Activated B cell treated with CpG ODN at 0.5 μM for 24 hours (primary cell): ENCODE results near the gene FRY. TPM values are rescaled to one million over a fixed set of nuclear protein-coding genes. Genes with fewer than 3 reads are reported as not detected.

Experiments
- ATAC-seq: fragments of 200-7000 bp; cut with Tn5 transposase; one replicate; pipeline ENCODE4 v1.10.0; 2021; ENCODE audit warnings: low read depth, mild to moderate bottlenecking, moderate library complexity
- CTCF ChIA-PET: fragments of 350-600 bp; sonication (Branson Sonifier 250); formaldehyde crosslinking; loops from one replicate; lab custom pipeline; 2021; ENCODE audit warnings: antibody characterized with exemption; lab: Charles Lee
- POLR2A ChIA-PET: fragments of 350-600 bp; sonication (Branson Sonifier 250); formaldehyde crosslinking; loops from one replicate; lab custom pipeline; 2021; ENCODE audit warnings: antibody characterized with exemption; lab: Charles Lee
- DNase-seq: peaks from one replicate; pipeline ENCODE4 v3.0.0; 2022
- H3K27ac Mint-ChIP-seq: one replicate; pipeline ENCODE4 v1.8.0; 2020; ENCODE audit warnings: mixed read lengths
- H3K27me3 Mint-ChIP-seq: one replicate; pipeline ENCODE4 v1.8.0; 2021; ENCODE audit warnings: mixed read lengths
- H3K36me3 Mint-ChIP-seq: one replicate; pipeline ENCODE4 v1.8.0; 2021; ENCODE audit warnings: low read depth, mixed read lengths
- H3K4me1 Mint-ChIP-seq: one replicate; pipeline ENCODE4 v1.8.0; 2021; ENCODE audit warnings: mixed read lengths
- H3K4me3 Mint-ChIP-seq: one replicate; pipeline ENCODE4 v1.8.0; 2020; ENCODE audit warnings: mild to moderate bottlenecking, mixed read lengths
- H3K9me3 Mint-ChIP-seq: one replicate; pipeline ENCODE4 v1.8.0; 2020; ENCODE audit warnings: mixed read lengths
- intact Hi-C: fragments of 100-400 bp; cut with micrococcal nuclease; formaldehyde crosslinking; loops from one replicate; pipeline ENCODE4 v1.15.1; 2024
- total RNA-seq: library from RNA; stranded (reverse); gene quantifications from 2 replicates; pipeline ENCODE4 v1.2.3, GENCODE V29; 2022
- TF ChIP-seq, protein P1 (sequence below): fragments of 200-600 bp; IDR thresholded peaks from one replicate; pipeline ENCODE4 v1.8.0; 2022; ENCODE audit warnings: antibody characterized with exemption, mild to moderate bottlenecking

FRY gene
- total RNA-seq, 1 donor from 2014 or later: 4.8 TPM

- CTCF ChIA-PET: no interaction called here
- TF ChIP-seq, protein P1, sequence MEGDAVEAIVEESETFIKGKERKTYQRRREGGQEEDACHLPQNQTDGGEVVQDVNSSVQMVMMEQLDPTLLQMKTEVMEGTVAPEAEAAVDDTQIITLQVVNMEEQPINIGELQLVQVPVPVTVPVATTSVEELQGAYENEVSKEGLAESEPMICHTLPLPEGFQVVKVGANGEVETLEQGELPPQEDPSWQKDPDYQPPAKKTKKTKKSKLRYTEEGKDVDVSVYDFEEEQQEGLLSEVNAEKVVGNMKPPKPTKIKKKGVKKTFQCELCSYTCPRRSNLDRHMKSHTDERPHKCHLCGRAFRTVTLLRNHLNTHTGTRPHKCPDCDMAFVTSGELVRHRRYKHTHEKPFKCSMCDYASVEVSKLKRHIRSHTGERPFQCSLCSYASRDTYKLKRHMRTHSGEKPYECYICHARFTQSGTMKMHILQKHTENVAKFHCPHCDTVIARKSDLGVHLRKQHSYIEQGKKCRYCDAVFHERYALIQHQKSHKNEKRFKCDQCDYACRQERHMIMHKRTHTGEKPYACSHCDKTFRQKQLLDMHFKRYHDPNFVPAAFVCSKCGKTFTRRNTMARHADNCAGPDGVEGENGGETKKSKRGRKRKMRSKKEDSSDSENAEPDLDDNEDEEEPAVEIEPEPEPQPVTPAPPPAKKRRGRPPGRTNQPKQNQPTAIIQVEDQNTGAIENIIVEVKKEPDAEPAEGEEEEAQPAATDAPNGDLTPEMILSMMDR: no peak
Observed at GRCh38 chr13:32195713-32196112, 164.1 kb downstream of the FRY start.

DNA sequence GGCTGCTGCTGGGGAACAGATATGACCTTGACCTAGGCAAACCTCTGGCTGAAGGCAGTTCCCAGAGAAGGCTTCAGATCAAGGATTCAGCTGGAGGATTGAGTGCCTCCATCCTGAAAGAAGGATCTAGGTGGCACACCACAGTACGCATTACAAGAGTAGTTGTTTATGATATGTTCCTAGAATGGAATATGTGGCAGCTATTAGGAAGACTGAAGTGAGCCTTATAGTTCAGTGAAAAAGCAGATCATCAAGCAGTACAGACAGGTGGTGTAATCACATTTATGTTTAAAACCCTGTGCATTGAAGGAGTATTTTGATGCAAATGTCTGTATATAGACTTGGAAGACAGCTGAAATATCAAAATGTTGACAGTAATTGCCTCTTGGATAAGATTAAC is 167.6 kb downstream of the FRY start:
- H3K4me1 Mint-ChIP-seq: no peaks in the 10 kb centered on the region

More at GRCh38 chr13:32195713-32196112, 164.1 kb downstream of the FRY start:
- intact Hi-C loops: no loop called here
- Mint-ChIP-seq H3K36me3 (no peaks in the 10 kb centered on the region), H3K4me3 (no peak overlapping the region), H3K4me1 (no peaks in the 10 kb centered on the region), H3K27ac (no peak overlapping the region), H3K9me3 (no peaks in the 10 kb centered on the region), H3K27me3 (no peaks in the 10 kb centered on the region)
- no peak for ATAC-seq
- DNase-seq: no peak
- POLR2A ChIA-PET: no interaction called here

DNA sequence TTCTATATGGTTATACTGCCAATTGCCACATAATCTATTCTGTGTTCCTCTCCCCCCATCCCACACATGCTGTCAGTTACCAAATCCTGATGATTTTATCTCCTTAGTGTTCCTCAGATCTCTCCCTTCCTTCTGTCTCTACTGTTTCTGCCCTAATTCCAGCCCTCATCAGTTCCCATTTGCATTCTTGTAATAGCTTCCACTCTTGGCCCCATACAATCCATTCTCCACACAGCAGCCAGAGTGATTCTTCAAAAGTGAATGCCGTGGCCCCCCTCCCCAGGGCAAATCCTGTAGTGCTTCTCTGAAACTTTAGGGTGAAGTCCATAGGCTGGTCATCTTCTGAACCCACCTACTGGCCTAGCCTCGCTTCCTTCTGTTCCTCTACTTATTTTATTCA is 169.2 kb downstream of the FRY start:
- CTCF ChIA-PET: no interaction called here
- no peaks in the 10 kb centered on the region for H3K27me3 Mint-ChIP-seq
- DNase-seq (no peak), ATAC-seq (no peak)
- POLR2A ChIA-PET: no interaction called here
- TF ChIP-seq, protein P1: no peak
- H3K4me1 Mint-ChIP-seq: no peaks in the 10 kb centered on the region
- no peaks in the 10 kb centered on the region for H3K36me3 Mint-ChIP-seq
- H3K9me3 Mint-ChIP-seq: no peaks in the 10 kb centered on the region
- no peak overlapping the region for H3K4me3 Mint-ChIP-seq
- intact Hi-C loops: no loop called here
- H3K27ac Mint-ChIP-seq: no peak overlapping the region

More for the DNA sequence above, 167.6 kb downstream of the FRY start:
- TF ChIP-seq, protein P1: no peak
- H3K9me3 Mint-ChIP-seq: no peaks in the 10 kb centered on the region
- CTCF ChIA-PET: no interaction called here
- H3K4me3 Mint-ChIP-seq: no peak overlapping the region
- intact Hi-C loops: no loop called here
- H3K27ac Mint-ChIP-seq: no peak overlapping the region
- no peaks in the 10 kb centered on the region for H3K27me3 Mint-ChIP-seq
- no peaks in the 10 kb centered on the region for H3K36me3 Mint-ChIP-seq
- POLR2A ChIA-PET: no interaction called here
- no peak for DNase-seq
- no peak for ATAC-seq

- H3K4me1 Mint-ChIP-seq: no peaks in the 10 kb centered on the region
- POLR2A ChIA-PET: interaction anchor here (0.6 kb wide), 1 partner anchor 232 kb away, joined by 3 read pairs; no protein-coding TSS in a partner anchor
- intact Hi-C loops: no loop called here
- H3K36me3 Mint-ChIP-seq: no peaks in the 10 kb centered on the region
- no peaks in the 10 kb centered on the region for H3K9me3 Mint-ChIP-seq
- ATAC-seq (no peak), DNase-seq (no peak)
- no peak overlapping the region for H3K27ac Mint-ChIP-seq
- TF ChIP-seq, protein P1: no peak
- CTCF ChIA-PET: no interaction called here
- H3K4me3 Mint-ChIP-seq: no peak overlapping the region
- H3K27me3 Mint-ChIP-seq: no peaks in the 10 kb centered on the region
Observed at GRCh38 chr13:32201809-32202208, 170.2 kb downstream of the FRY start.

DNA sequence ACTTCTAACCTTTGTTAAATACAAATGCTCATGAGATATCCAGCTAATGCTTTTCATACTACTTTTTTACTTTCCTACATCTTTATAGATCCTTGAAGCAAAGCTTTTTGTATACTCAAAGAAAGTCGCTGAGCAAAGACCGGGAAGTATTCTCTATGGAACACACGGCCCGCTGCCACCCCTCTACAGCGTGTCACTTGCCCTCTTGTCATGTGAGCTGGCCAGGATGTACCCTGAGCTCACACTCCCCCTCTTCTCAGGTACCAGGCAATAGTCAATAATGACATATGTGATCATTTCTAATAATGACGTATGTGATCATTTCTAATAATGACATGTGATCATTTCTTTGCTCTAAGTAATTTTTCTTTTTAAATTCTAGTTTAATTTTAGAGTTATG is 170.7 kb downstream of the FRY start:
- POLR2A ChIA-PET: interaction anchor here (0.6 kb wide), 1 partner anchor 233 kb away, joined by 3 read pairs; no protein-coding TSS in a partner anchor
- CTCF ChIA-PET: no interaction called here
- intact Hi-C loops: no loop called here
- Mint-ChIP-seq H3K9me3 (no peaks in the 10 kb centered on the region), H3K27me3 (no peaks in the 10 kb centered on the region), H3K27ac (no peak overlapping the region), H3K4me3 (no peak overlapping the region), H3K4me1 (no peaks in the 10 kb centered on the region), H3K36me3 (no peaks in the 10 kb centered on the region)
- TF ChIP-seq, protein P1: no peak
- ATAC-seq (no peak), DNase-seq (no peak)
